HepG2 (cell line): Measurements from ENCODE around the gene MFSD8. TPM values are rescaled to one million over a fixed set of nuclear protein-coding genes. Genes with fewer than 3 reads are reported as not detected.

Experiments
- ERF ChIP-seq: IDR thresholded peaks from 2 replicates; pipeline ENCODE4 v1.6.1; 2018; ENCODE audit warnings: missing biosample characterization, missing genetic modification reagents
- GATA4 ChIP-seq: sonication (generic); IDR thresholded peaks from 2 replicates; pipeline ENCODE4 v1.6.1; 2016; ENCODE audit warnings: antibody characterized with exemption, low read depth, borderline replicate concordance
- KAT7 ChIP-seq: IDR thresholded peaks from 2 replicates; pipeline ENCODE4 v1.6.1; 2018; ENCODE audit warnings: borderline replicate concordance, missing compliant biosample characterization
- MYC ChIP-seq: sonication (generic); formaldehyde crosslinking; IDR thresholded peaks from 2 replicates; pipeline ENCODE4 v1.9.0; 2021; ENCODE audit warnings: missing genetic modification reagents, borderline replicate concordance
- NR2F1 ChIP-seq, 2 experiments: fragments of 450-650 bp in 1 of 2; formaldehyde crosslinking in 1 of 2; IDR thresholded peaks; 2 replicates each; pipeline versions ENCODE4 v1.5.0 to v1.6.1; 2016 to 2020; ENCODE audit warnings: mild to moderate bottlenecking in 1 of 2, missing compliant biosample characterization in 1 of 2, missing genetic modification reagents in 1 of 2, moderate library complexity in 1 of 2
- PHF21A ChIP-seq: sonication (generic); formaldehyde crosslinking; IDR thresholded peaks from 2 replicates; pipeline ENCODE4 v1.5.0; 2020; ENCODE audit warnings: mild to moderate bottlenecking, missing genetic modification reagents
- POGZ ChIP-seq: sonication (generic); formaldehyde crosslinking; IDR thresholded peaks from 2 replicates; pipeline ENCODE4 v1.4.0; 2020; ENCODE audit warnings: mild to moderate bottlenecking, missing genetic modification reagents
- SOX6 ChIP-seq, 2 experiments: fragments of 450-650 bp in 1 of 2; sonication (generic) in 1 of 2; formaldehyde crosslinking in 1 of 2; IDR thresholded peaks; 2 replicates each; pipeline versions ENCODE4 v1.4.0 to v1.6.1; 2017 to 2020; ENCODE audit warnings: antibody characterized with exemption in 1 of 2, mild to moderate bottlenecking in 1 of 2, missing genetic modification reagents in 1 of 2
- TARDBP ChIP-seq: sonication (generic); formaldehyde crosslinking; IDR thresholded peaks from 2 replicates; pipeline ENCODE4 v1.8.0; 2022; ENCODE audit warnings: mild to moderate bottlenecking, missing genetic modification reagents
- TGIF2 ChIP-seq: IDR thresholded peaks from 2 replicates; pipeline ENCODE4 v1.6.1; 2016; ENCODE audit warnings: control low read depth, missing compliant biosample characterization
- U2AF1 ChIP-seq: fragments of 200-400 bp; formaldehyde crosslinking; optimal IDR thresholded peaks from 2 replicates; pipeline ENCODE3; 2017; ENCODE audit warnings: mild to moderate bottlenecking, low read depth, low read length
- ZNF281 ChIP-seq: sonication (generic); formaldehyde crosslinking; IDR thresholded peaks from 2 replicates; pipeline ENCODE4 v1.4.0; 2020; ENCODE audit warnings: missing genetic modification reagents, borderline replicate concordance
- ZNF513 ChIP-seq: sonication (generic); formaldehyde crosslinking; conservative IDR thresholded peaks from 2 replicates; pipeline ENCODE4 v1.5.0; 2020; ENCODE audit warnings: missing genetic modification reagents
- ZNF598 ChIP-seq: sonication (generic); formaldehyde crosslinking; IDR thresholded peaks from 2 replicates; pipeline ENCODE4 v1.5.1; 2020; ENCODE audit warnings: mild to moderate bottlenecking, missing genetic modification reagents, borderline replicate concordance
- ZNF768 ChIP-seq: sonication (generic); formaldehyde crosslinking; IDR thresholded peaks from 2 replicates; pipeline ENCODE4 v1.4.0; 2020; ENCODE audit warnings: missing genetic modification reagents
- ZNF776 ChIP-seq: sonication (generic); formaldehyde crosslinking; IDR thresholded peaks from 2 replicates; pipeline ENCODE4 v1.4.0; 2020; ENCODE audit warnings: mild to moderate bottlenecking, missing genetic modification reagents
- ZNF841 ChIP-seq: sonication (generic); formaldehyde crosslinking; IDR thresholded peaks from 2 replicates; pipeline ENCODE4 v1.8.1; 2023; ENCODE audit warnings: missing genetic modification reagents, borderline replicate concordance
- ZSCAN12 ChIP-seq: sonication (generic); formaldehyde crosslinking; IDR thresholded peaks from 2 replicates; pipeline ENCODE4 v1.9.0; 2021; ENCODE audit warnings: mild to moderate bottlenecking, missing genetic modification reagents
- polyA plus RNA-seq, 8 experiments: library from polyadenylated mRNA; depleted of rRNA in 3 of 8; stranded (reverse) in 7 of 8; unstranded in 1 of 8; fragments of >200 nt; fragmentation: Illumina TruSeq in 4 of 8; extraction: Trizol in 4 of 8; gene quantifications; 2 replicates each; pipeline versions ENCODE4 v1.2.1 to v1.2.3, GENCODE V29; 2011 to 2016; ENCODE audit warnings: low read depth in 4 of 8, missing spikeins in 1 of 8, mixed read lengths in 1 of 8; ENCODE audit not compliant: insufficient read depth in 1 of 8
- total RNA-seq, 5 experiments: library from RNA; depleted of rRNA; stranded (reverse); fragments of >200 nt; fragmentation: Illumina TruSeq; extraction: Trizol; gene quantifications; 2 replicates each; pipeline ENCODE4 v1.2.3, GENCODE V29; 2016; ENCODE audit warnings: low read depth in 1 of 5
- TF ChIP-seq, protein P1 (sequence below): sonication (generic); formaldehyde crosslinking; IDR thresholded peaks from 2 replicates; pipeline ENCODE4 v1.4.0; 2020; ENCODE audit warnings: mild to moderate bottlenecking, missing genetic modification reagents
- TF ChIP-seq, protein P2 (sequence below): sonication (generic); formaldehyde crosslinking; IDR thresholded peaks from 2 replicates; pipeline ENCODE4 v1.4.0; 2020; ENCODE audit warnings: missing genetic modification reagents

The MFSD8 gene
- total and polyA plus RNA-seq, 2 of the 13 experiments (the other 11 are each of a cell fraction or from before 2014, with no cell fraction given) = 24.8 to 25.5 TPM

GRCh38 chr4:127965062-127965802 lies at the start of gene MFSD8, which contains the start of gene ABHD18 (continued):
- TF ChIP-seq, protein P1, sequence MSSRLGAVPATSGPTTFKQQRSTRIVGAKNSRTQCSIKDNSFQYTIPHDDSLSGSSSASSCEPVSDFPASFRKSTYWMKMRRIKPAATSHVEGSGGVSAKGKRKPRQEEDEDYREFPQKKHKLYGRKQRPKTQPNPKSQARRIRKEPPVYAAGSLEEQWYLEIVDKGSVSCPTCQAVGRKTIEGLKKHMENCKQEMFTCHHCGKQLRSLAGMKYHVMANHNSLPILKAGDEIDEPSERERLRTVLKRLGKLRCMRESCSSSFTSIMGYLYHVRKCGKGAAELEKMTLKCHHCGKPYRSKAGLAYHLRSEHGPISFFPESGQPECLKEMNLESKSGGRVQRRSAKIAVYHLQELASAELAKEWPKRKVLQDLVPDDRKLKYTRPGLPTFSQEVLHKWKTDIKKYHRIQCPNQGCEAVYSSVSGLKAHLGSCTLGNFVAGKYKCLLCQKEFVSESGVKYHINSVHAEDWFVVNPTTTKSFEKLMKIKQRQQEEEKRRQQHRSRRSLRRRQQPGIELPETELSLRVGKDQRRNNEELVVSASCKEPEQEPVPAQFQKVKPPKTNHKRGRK (CRISPR knock-in tag) = no peak
- no peak for TF ChIP-seq SOX6 (IDR thresholded peaks at IDR 0.05)
- peak; percentile 74 for TF ChIP-seq SOX6 (CRISPR knock-in tag; IDR thresholded peaks at IDR 0.05)
- peak; percentile 42; the same call in 1 of the 2 replicates for TF ChIP-seq ZNF598
- peak; percentile 75; the same call in 1 of the 2 replicates for TF ChIP-seq GATA4
- TF ChIP-seq ZNF281 (CRISPR knock-in tag) = peak; percentile 45; the same call in 1 of the 2 replicates
- no peak; the same call in 1 of the 2 replicates for TF ChIP-seq KAT7
- no peak for TF ChIP-seq ZSCAN12 (CRISPR knock-in tag)
- peak; percentile 92 to 93 for TF ChIP-seq NR2F1 (CRISPR knock-in tag; IDR thresholded peaks at IDR 0.05)
- no peak for TF ChIP-seq ZNF841 (CRISPR knock-in tag)
- peak; percentile 72; the same call in 1 of the 2 replicates for TF ChIP-seq PHF21A (CRISPR knock-in tag)
- TF ChIP-seq MYC = peak; percentile 91; the same call in 1 of the 2 replicates
- 0 out of 2 replicates have a peak, but pooled peaks have one; percentile 56 for TF ChIP-seq TGIF2 (CRISPR knock-in tag)
- TF ChIP-seq ZNF776 (CRISPR knock-in tag) = peak; percentile 20; the same call in 1 of the 2 replicates
- TF ChIP-seq, protein P2, sequence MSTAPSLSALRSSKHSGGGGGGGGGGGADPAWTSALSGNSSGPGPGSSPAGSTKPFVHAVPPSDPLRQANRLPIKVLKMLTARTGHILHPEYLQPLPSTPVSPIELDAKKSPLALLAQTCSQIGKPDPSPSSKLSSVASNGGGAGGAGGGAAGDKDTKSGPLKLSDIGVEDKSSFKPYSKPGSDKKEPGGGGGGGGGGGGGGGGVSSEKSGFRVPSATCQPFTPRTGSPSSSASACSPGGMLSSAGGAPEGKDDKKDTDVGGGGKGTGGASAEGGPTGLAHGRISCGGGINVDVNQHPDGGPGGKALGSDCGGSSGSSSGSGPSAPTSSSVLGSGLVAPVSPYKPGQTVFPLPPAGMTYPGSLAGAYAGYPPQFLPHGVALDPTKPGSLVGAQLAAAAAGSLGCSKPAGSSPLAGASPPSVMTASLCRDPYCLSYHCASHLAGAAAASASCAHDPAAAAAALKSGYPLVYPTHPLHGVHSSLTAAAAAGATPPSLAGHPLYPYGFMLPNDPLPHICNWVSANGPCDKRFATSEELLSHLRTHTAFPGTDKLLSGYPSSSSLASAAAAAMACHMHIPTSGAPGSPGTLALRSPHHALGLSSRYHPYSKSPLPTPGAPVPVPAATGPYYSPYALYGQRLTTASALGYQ (CRISPR knock-in tag) = no peak
- TF ChIP-seq ZNF768 (CRISPR knock-in tag) = peak; percentile 61
- no peak; the same call in 1 of the 2 replicates for TF ChIP-seq TARDBP (CRISPR knock-in tag)
- no peak for TF ChIP-seq ZNF513 (CRISPR knock-in tag)
- TF ChIP-seq POGZ (CRISPR knock-in tag) = peak; percentile 98
- no peak for TF ChIP-seq U2AF1
- TF ChIP-seq ERF (CRISPR knock-in tag) = no peak
